ENCODE results near the gene ZEB1.

The ZEB1 gene

GRCh38 chr10:31477584-31477983 lies 158.6 kb downstream of the ZEB1 start:
- Histone ChIP-seq H3K9ac (ENCODE audit: low read depth, low read length, poor library complexity) (no peak overlapping the region), H3K18ac (ENCODE audit: low read length) (no peak overlapping the region), H4K91ac (ENCODE audit: low read depth, low read length, poor library complexity) (no peak overlapping the region), H2AFZ (ENCODE audit: low read length) (no peak overlapping the region), H3K36me3 (replicated peaks in 1 of 2; ENCODE audit: control insufficient read depth in 2 of 2, insufficient read depth in 2 of 2, low read length in 2 of 2) (peaks cover 0 to 3% of the 10 kb centered on the region in 2 donors), H2BK5ac (ENCODE audit: low read length) (no peak overlapping the region), H2AK5ac (ENCODE audit: low read depth, low read length) (no peak overlapping the region), H3K27ac (replicated peaks; ENCODE audit: low read length) (no peak overlapping the region), H2BK12ac (ENCODE audit: low read length) (no peak overlapping the region), H2BK120ac (ENCODE audit: low read depth, low read length) (no peak overlapping the region), H3K9me3 (replicated peaks in 1 of 2; ENCODE audit: control insufficient read depth in 2 of 2, insufficient read depth in 1 of 2, low read depth in 1 of 2, low read length in 2 of 2) (peaks cover 0 to 10% of the 10 kb centered on the region in 2 donors), H4K8ac (ENCODE audit: low read depth, low read length) (no peak overlapping the region), H3K27me3 (ENCODE audit: control insufficient read depth in 3 of 3, insufficient read depth in 3 of 3, low read depth in 1 of 3, low read length in 3 of 3) (no peaks in the 10 kb centered on the region), H3K4me3 (ENCODE audit: low read length in 2 of 2) (no peak overlapping the region), H3K4me2 (ENCODE audit: insufficient read depth, low read length, poor library complexity, severe bottlenecking) (no peak overlapping the region), H3K23ac (ENCODE audit: low read depth, low read length, poor library complexity) (no peak overlapping the region), H3K4ac (ENCODE audit: low read length) (no peak overlapping the region), H2BK15ac (ENCODE audit: low read length) (no peak overlapping the region), H3K79me1 (ENCODE audit: low read depth, low read length) (no peaks in the 10 kb centered on the region), H3K14ac (ENCODE audit: low read length) (no peak overlapping the region), H3K4me1 (ENCODE audit: control insufficient read depth in 2 of 2, insufficient read depth in 1 of 2, low read depth in 1 of 2, low read length in 2 of 2) (no peaks in the 10 kb centered on the region)
- DNase-seq (ENCODE audit: low spot score), result no peak
- WGBS, 2 donors (ENCODE audit: extremely low coverage in 2 of 2, insufficient read length in 2 of 2, insufficient replicate concordance in 1 of 2), result no CpG with 5 or more reads among the region's 1 CpG

- Histone ChIP-seq H3K4me2 (ENCODE audit: insufficient read depth, low read length, poor library complexity, severe bottlenecking) (no peak overlapping the region), H3K9ac (ENCODE audit: low read depth, low read length, poor library complexity) (no peak overlapping the region), H2AFZ (ENCODE audit: low read length) (no peak overlapping the region), H3K23ac (ENCODE audit: low read depth, low read length, poor library complexity) (no peak overlapping the region), H2BK120ac (ENCODE audit: low read depth, low read length) (no peak overlapping the region), H3K27ac (replicated peaks; ENCODE audit: low read length) (no peak overlapping the region), H2BK5ac (ENCODE audit: low read length) (no peak overlapping the region), H4K91ac (ENCODE audit: low read depth, low read length, poor library complexity) (no peak overlapping the region), H3K14ac (ENCODE audit: low read length) (no peak overlapping the region), H3K36me3 (replicated peaks in 1 of 2; ENCODE audit: control insufficient read depth in 2 of 2, insufficient read depth in 2 of 2, low read length in 2 of 2) (peaks cover 0 to 3% of the 10 kb centered on the region in 2 donors), H3K27me3 (ENCODE audit: control insufficient read depth in 3 of 3, insufficient read depth in 3 of 3, low read depth in 1 of 3, low read length in 3 of 3) (no peaks in the 10 kb centered on the region), H3K4me1 (ENCODE audit: control insufficient read depth in 2 of 2, insufficient read depth in 1 of 2, low read depth in 1 of 2, low read length in 2 of 2) (no peaks in the 10 kb centered on the region), H2BK12ac (ENCODE audit: low read length) (no peak overlapping the region), H2BK15ac (ENCODE audit: low read length) (no peak overlapping the region), H4K8ac (ENCODE audit: low read depth, low read length) (no peak overlapping the region), H2AK5ac (ENCODE audit: low read depth, low read length) (no peak overlapping the region), H3K9me3 (replicated peaks in 1 of 2; ENCODE audit: control insufficient read depth in 2 of 2, insufficient read depth in 1 of 2, low read depth in 1 of 2, low read length in 2 of 2) (peaks cover 0 to 10% of the 10 kb centered on the region in 2 donors), H3K4ac (ENCODE audit: low read length) (no peak overlapping the region), H3K18ac (ENCODE audit: low read length) (no peak overlapping the region), H3K4me3 (ENCODE audit: low read length in 2 of 2) (no peak overlapping the region), H3K79me1 (ENCODE audit: low read depth, low read length) (no peaks in the 10 kb centered on the region)
- no peak for DNase-seq (ENCODE audit: low spot score)
These were observed 160.7 kb downstream of the ZEB1 start for GRCh38 chr10:31479752-31480151.

GRCh38 chr10:31483546-31483945 lies 164.5 kb downstream of the ZEB1 start:
- Histone ChIP-seq H3K9ac (ENCODE audit: low read depth, low read length, poor library complexity) (no peak overlapping the region), H3K9me3 (replicated peaks in 1 of 2; ENCODE audit: control insufficient read depth in 2 of 2, insufficient read depth in 1 of 2, low read depth in 1 of 2, low read length in 2 of 2) (no peaks in the 10 kb centered on the region), H3K27me3 (ENCODE audit: control insufficient read depth in 3 of 3, insufficient read depth in 3 of 3, low read depth in 1 of 3, low read length in 3 of 3) (no peaks in the 10 kb centered on the region), H4K91ac (ENCODE audit: low read depth, low read length, poor library complexity) (no peak overlapping the region), H3K4me3 (ENCODE audit: low read length in 2 of 2) (no peak overlapping the region), H3K36me3 (replicated peaks in 1 of 2; ENCODE audit: control insufficient read depth in 2 of 2, insufficient read depth in 2 of 2, low read length in 2 of 2) (no peaks in the 10 kb centered on the region), H2AK5ac (ENCODE audit: low read depth, low read length) (no peak overlapping the region), H3K18ac (ENCODE audit: low read length) (no peak overlapping the region), H3K14ac (ENCODE audit: low read length) (no peak overlapping the region), H3K79me1 (ENCODE audit: low read depth, low read length) (no peaks in the 10 kb centered on the region), H2AFZ (ENCODE audit: low read length) (no peak overlapping the region), H3K23ac (ENCODE audit: low read depth, low read length, poor library complexity) (no peak overlapping the region), H3K4me1 (ENCODE audit: control insufficient read depth in 2 of 2, insufficient read depth in 1 of 2, low read depth in 1 of 2, low read length in 2 of 2) (no peaks in the 10 kb centered on the region), H3K4ac (ENCODE audit: low read length) (no peak overlapping the region), H4K8ac (ENCODE audit: low read depth, low read length) (no peak overlapping the region), H3K4me2 (ENCODE audit: insufficient read depth, low read length, poor library complexity, severe bottlenecking) (no peak overlapping the region), H3K27ac (replicated peaks; ENCODE audit: low read length) (no peak overlapping the region), H2BK12ac (ENCODE audit: low read length) (no peak overlapping the region), H2BK5ac (ENCODE audit: low read length) (no peak overlapping the region), H2BK15ac (ENCODE audit: low read length) (no peak overlapping the region), H2BK120ac (ENCODE audit: low read depth, low read length) (no peak overlapping the region)
- no CpG with 5 or more reads among the region's 2 CpGs for WGBS, 2 donors (ENCODE audit: extremely low coverage in 2 of 2, insufficient read length in 2 of 2, insufficient replicate concordance in 1 of 2)
- DNase-seq (ENCODE audit: low spot score), result no peak

GRCh38 chr10:31484431-31485135 lies 165.6 kb downstream of the ZEB1 start:
- Histone ChIP-seq H3K4me2 (ENCODE audit: insufficient read depth, low read length, poor library complexity, severe bottlenecking) (no peak overlapping the region), H3K27me3 (ENCODE audit: control insufficient read depth in 3 of 3, insufficient read depth in 3 of 3, low read depth in 1 of 3, low read length in 3 of 3) (no peaks in the 10 kb centered on the region), H2AK5ac (ENCODE audit: low read depth, low read length) (no peak overlapping the region), H3K14ac (ENCODE audit: low read length) (no peak overlapping the region), H3K18ac (ENCODE audit: low read length) (no peak overlapping the region), H3K4me1 (ENCODE audit: control insufficient read depth in 2 of 2, insufficient read depth in 1 of 2, low read depth in 1 of 2, low read length in 2 of 2) (no peaks in the 10 kb centered on the region), H2BK5ac (ENCODE audit: low read length) (no peak overlapping the region), H3K79me1 (ENCODE audit: low read depth, low read length) (no peaks in the 10 kb centered on the region), H3K9me3 (replicated peaks in 1 of 2; ENCODE audit: control insufficient read depth in 2 of 2, insufficient read depth in 1 of 2, low read depth in 1 of 2, low read length in 2 of 2) (peaks cover 0 to 4% of the 10 kb centered on the region in 2 donors), H2BK15ac (ENCODE audit: low read length) (no peak overlapping the region), H4K8ac (ENCODE audit: low read depth, low read length) (no peak overlapping the region), H2AFZ (ENCODE audit: low read length) (no peak overlapping the region), H4K91ac (ENCODE audit: low read depth, low read length, poor library complexity) (no peak overlapping the region), H3K27ac (replicated peaks; ENCODE audit: low read length) (no peak overlapping the region), H3K4ac (ENCODE audit: low read length) (no peak overlapping the region), H3K23ac (ENCODE audit: low read depth, low read length, poor library complexity) (no peak overlapping the region), H2BK120ac (ENCODE audit: low read depth, low read length) (no peak overlapping the region), H3K36me3 (replicated peaks in 1 of 2; ENCODE audit: control insufficient read depth in 2 of 2, insufficient read depth in 2 of 2, low read length in 2 of 2) (no peaks in the 10 kb centered on the region), H3K9ac (ENCODE audit: low read depth, low read length, poor library complexity) (no peak overlapping the region), H2BK12ac (ENCODE audit: low read length) (no peak overlapping the region), H3K4me3 (ENCODE audit: low read length in 2 of 2) (no peak overlapping the region)
- DNase-seq (ENCODE audit: low spot score), result no peak
- WGBS, 2 donors (ENCODE audit: extremely low coverage in 2 of 2, insufficient read length in 2 of 2, insufficient replicate concordance in 1 of 2), result no CpG with 5 or more reads among the region's 4 CpGs
